Astrocyte (in vitro differentiated cells and primary cell): Measurements from ENCODE around the gene MIPOL1. TPM values are rescaled to one million over a fixed set of nuclear protein-coding genes. Genes with fewer than 3 reads are reported as not detected.

ENCODE experiments used
- DNase-seq: peaks from one replicate; pipeline ENCODE4 v3.0.0-alpha.2; 2010; ENCODE audit warnings: low read depth
- FAIRE-seq: peaks from 2 replicates; lab custom pipeline; 2011; peaks lifted over from hg19 to GRCh38; lab: Jason Lieb, UNC
- H2AFZ ChIP-seq: 2 replicates; pipeline ENCODE4 v1.6.0; 2012; ENCODE audit warnings: low read depth, low read length, inconsistent platforms
- H3K27ac ChIP-seq: 2 replicates; pipeline ENCODE4 v1.5.1; 2011; ENCODE audit warnings: low read depth, low read length, inconsistent platforms
- H3K27me3 ChIP-seq: 2 replicates; pipeline ENCODE4 v1.6.0; 2011; ENCODE audit warnings: low read length, inconsistent platforms; ENCODE audit not compliant: insufficient read depth
- H3K36me3 ChIP-seq: 2 replicates; pipeline ENCODE4 v1.5.1; 2011; ENCODE audit warnings: low read length, inconsistent platforms; ENCODE audit not compliant: insufficient read depth
- H3K4me1 ChIP-seq: 2 replicates; pipeline ENCODE4 v1.5.1; 2011; ENCODE audit warnings: low read length, inconsistent platforms; ENCODE audit not compliant: insufficient read depth
- H3K4me2 ChIP-seq: 2 replicates; pipeline ENCODE4 v1.6.0; 2012; ENCODE audit warnings: low read length, inconsistent platforms
- H3K4me3 ChIP-seq: 2 replicates; pipeline ENCODE4 v1.5.1; 2011; ENCODE audit warnings: low read depth, mild to moderate bottlenecking, low read length, inconsistent platforms; ENCODE audit not compliant: insufficient read depth
- H3K79me2 ChIP-seq: 2 replicates; pipeline ENCODE4 v1.6.0; 2012; ENCODE audit warnings: mild to moderate bottlenecking, low read length, inconsistent platforms; ENCODE audit not compliant: insufficient read depth
- H3K9ac ChIP-seq: 2 replicates; pipeline ENCODE4 v1.6.0; 2012; ENCODE audit warnings: mild to moderate bottlenecking, low read length, inconsistent platforms
- H3K9me3 ChIP-seq: 2 replicates; pipeline ENCODE4 v1.5.1; 2012; ENCODE audit warnings: low read depth, mild to moderate bottlenecking, low read length, inconsistent platforms; ENCODE audit not compliant: insufficient read depth
- H4K20me1 ChIP-seq: 2 replicates; pipeline ENCODE4 v1.6.0; 2012; ENCODE audit warnings: low read length, inconsistent platforms; ENCODE audit not compliant: insufficient read depth
- H3K27ac Mint-ChIP-seq: one replicate; pipeline ENCODE4 v1.8.0; 2021; ENCODE audit warnings: mild to moderate bottlenecking, mixed read lengths; ENCODE audit not compliant: unreplicated experiment
- H3K27me3 Mint-ChIP-seq: one replicate; pipeline ENCODE4 v1.8.0; 2021; ENCODE audit warnings: low read depth, mixed read lengths; ENCODE audit not compliant: unreplicated experiment
- H3K36me3 Mint-ChIP-seq: one replicate; pipeline ENCODE4 v1.8.0; 2021; ENCODE audit warnings: low read depth, mixed read lengths; ENCODE audit not compliant: unreplicated experiment
- H3K4me1 Mint-ChIP-seq: one replicate; pipeline ENCODE4 v1.8.0; 2021; ENCODE audit warnings: low read depth, mixed read lengths; ENCODE audit not compliant: unreplicated experiment
- H3K4me3 Mint-ChIP-seq: one replicate; pipeline ENCODE4 v1.8.0; 2021; ENCODE audit warnings: mild to moderate bottlenecking, moderate library complexity, mixed read lengths; ENCODE audit not compliant: unreplicated experiment
- H3K9me3 Mint-ChIP-seq: one replicate; pipeline ENCODE4 v1.8.0; 2021; ENCODE audit warnings: mild to moderate bottlenecking, mixed read lengths; ENCODE audit not compliant: unreplicated experiment
- EZH2 ChIP-seq: IDR thresholded peaks from 2 replicates; pipeline ENCODE4 v1.6.1; 2012; ENCODE audit warnings: mild to moderate bottlenecking, low read length, inconsistent platforms; ENCODE audit not compliant: insufficient read depth
- total RNA-seq: library from RNA; stranded (reverse); gene quantifications from 2 replicates; pipeline ENCODE4 v1.2.1, GENCODE V29; 2021
- TF ChIP-seq, protein P1 (sequence below): IDR thresholded peaks from 2 replicates; pipeline ENCODE4 v1.5.1; 2011; ENCODE audit warnings: low read depth, mild to moderate bottlenecking, inconsistent platforms, low read length, moderate library complexity; ENCODE audit not compliant: insufficient read depth

The MIPOL1 gene
- total RNA-seq, 1 donor from 2014 or later = 15.7 TPM

DNA sequence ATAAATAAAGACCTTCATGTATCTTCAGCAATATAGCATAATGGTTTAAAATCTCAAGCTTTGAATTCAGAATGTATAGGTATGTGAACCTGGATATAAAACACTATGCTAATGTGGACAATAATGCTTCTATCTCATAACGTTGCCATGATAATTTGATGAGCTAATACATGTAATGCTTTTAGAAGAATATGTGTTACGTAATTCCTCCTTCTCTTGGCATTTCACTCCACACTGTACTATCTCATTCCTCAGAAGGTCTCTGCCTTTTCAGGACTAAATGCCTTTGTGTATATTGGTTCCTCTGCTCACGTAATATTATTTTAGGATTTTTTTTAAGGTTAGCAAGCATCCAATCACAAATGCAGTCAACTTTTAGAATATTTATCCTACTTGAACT, 310.8 kb downstream of the MIPOL1 start:
- H3K9me3 Mint-ChIP-seq = no peaks in the 10 kb centered on the region
- H3K4me1 Mint-ChIP-seq = no peaks in the 10 kb centered on the region
- Histone ChIP-seq H3K79me2 (no peaks in the 10 kb centered on the region), H4K20me1 (no peaks in the 10 kb centered on the region), H3K9me3 (no peaks in the 10 kb centered on the region), H3K36me3 (no peaks in the 10 kb centered on the region), H2AFZ (no peak overlapping the region), H3K9ac (no peak overlapping the region), H3K27me3 (no peaks in the 10 kb centered on the region), H3K27ac (no peak overlapping the region), H3K4me2 (no peak overlapping the region), H3K4me1 (no peaks in the 10 kb centered on the region), H3K4me3 (no peak overlapping the region)
- no peak overlapping the region for H3K27ac Mint-ChIP-seq
- no peak overlapping the region for H3K4me3 Mint-ChIP-seq
- H3K27me3 Mint-ChIP-seq = no peaks in the 10 kb centered on the region
- no peak for DNase-seq
- H3K36me3 Mint-ChIP-seq = no peaks in the 10 kb centered on the region
- TF ChIP-seq, protein P1, sequence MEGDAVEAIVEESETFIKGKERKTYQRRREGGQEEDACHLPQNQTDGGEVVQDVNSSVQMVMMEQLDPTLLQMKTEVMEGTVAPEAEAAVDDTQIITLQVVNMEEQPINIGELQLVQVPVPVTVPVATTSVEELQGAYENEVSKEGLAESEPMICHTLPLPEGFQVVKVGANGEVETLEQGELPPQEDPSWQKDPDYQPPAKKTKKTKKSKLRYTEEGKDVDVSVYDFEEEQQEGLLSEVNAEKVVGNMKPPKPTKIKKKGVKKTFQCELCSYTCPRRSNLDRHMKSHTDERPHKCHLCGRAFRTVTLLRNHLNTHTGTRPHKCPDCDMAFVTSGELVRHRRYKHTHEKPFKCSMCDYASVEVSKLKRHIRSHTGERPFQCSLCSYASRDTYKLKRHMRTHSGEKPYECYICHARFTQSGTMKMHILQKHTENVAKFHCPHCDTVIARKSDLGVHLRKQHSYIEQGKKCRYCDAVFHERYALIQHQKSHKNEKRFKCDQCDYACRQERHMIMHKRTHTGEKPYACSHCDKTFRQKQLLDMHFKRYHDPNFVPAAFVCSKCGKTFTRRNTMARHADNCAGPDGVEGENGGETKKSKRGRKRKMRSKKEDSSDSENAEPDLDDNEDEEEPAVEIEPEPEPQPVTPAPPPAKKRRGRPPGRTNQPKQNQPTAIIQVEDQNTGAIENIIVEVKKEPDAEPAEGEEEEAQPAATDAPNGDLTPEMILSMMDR = no peak
- TF ChIP-seq EZH2 = no peak
- FAIRE-seq = no peak

DNA sequence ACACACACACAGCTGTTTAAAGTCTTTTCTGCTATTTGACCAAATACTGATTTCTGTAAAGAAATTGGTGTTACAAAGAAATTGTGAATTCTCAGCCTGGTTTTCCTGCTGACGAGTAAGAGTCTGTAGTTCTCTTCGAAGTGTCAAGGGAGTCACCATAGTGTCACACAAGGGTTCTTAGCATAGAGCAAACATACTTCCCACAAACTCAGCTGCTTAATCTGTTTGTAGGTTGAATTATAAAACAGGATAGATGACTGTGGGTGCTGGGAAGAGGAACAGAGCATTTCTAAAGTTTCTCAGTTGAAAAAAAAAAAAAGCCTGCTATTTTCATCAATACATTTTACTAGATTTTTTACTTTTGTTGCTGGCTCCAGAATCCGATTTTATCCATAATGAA, 314.4 kb downstream of the MIPOL1 start:
- H3K4me3 ChIP-seq = no peak overlapping the region
- H3K27me3 ChIP-seq = no peaks in the 10 kb centered on the region
- DNase-seq (no peak), FAIRE-seq (no peak)
- no peak overlapping the region for H3K27ac ChIP-seq
- no peaks in the 10 kb centered on the region for H4K20me1 ChIP-seq
- H2AFZ ChIP-seq = no peak overlapping the region
- H3K4me2 ChIP-seq = no peak overlapping the region
- H3K9me3 ChIP-seq = no peaks in the 10 kb centered on the region
- H3K9me3 Mint-ChIP-seq = no peaks in the 10 kb centered on the region
- H3K4me3 Mint-ChIP-seq = no peak overlapping the region
- no peaks in the 10 kb centered on the region for H3K4me1 Mint-ChIP-seq
- H3K79me2 ChIP-seq = no peaks in the 10 kb centered on the region
- no peak overlapping the region for H3K9ac ChIP-seq
- no peak overlapping the region for H3K27ac Mint-ChIP-seq
- H3K36me3 Mint-ChIP-seq = no peaks in the 10 kb centered on the region
- TF ChIP-seq, protein P1 = no peak
- TF ChIP-seq EZH2 = no peak
- H3K4me1 ChIP-seq = no peaks in the 10 kb centered on the region
- no peaks in the 10 kb centered on the region for H3K36me3 ChIP-seq
- no peaks in the 10 kb centered on the region for H3K27me3 Mint-ChIP-seq

DNA sequence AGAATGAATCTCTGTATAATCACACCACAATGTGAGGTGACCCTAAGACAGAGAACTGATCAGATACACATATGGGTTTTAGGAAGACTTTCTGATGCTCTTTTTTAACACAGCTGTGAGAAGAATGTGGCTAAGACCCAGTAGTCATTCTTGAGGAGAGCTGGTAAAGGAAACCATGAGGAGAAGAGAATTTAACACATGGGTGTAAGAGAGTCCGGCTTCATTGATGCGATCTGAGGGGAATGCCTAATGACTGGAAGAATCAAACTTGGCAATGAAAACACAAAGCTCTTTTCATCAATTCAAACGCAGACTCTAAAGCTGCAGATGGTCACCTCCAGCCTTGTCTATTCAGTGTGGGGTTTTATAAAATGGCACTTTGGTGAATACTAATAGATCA, 318.0 kb downstream of the MIPOL1 start:
- no peaks in the 10 kb centered on the region for H3K4me1 ChIP-seq
- no peak overlapping the region for H3K27ac ChIP-seq
- no peaks in the 10 kb centered on the region for H3K9me3 Mint-ChIP-seq
- no peak overlapping the region for H3K4me3 ChIP-seq
- H3K9ac ChIP-seq = no peak overlapping the region
- no peak overlapping the region for H3K4me2 ChIP-seq
- H3K27me3 ChIP-seq = no peaks in the 10 kb centered on the region
- H3K36me3 ChIP-seq = no peaks in the 10 kb centered on the region
- DNase-seq = no peak
- no peaks in the 10 kb centered on the region for H4K20me1 ChIP-seq
- no peaks in the 10 kb centered on the region for H3K79me2 ChIP-seq
- no peak for FAIRE-seq
- no peaks in the 10 kb centered on the region for H3K36me3 Mint-ChIP-seq
- H3K4me1 Mint-ChIP-seq = no peaks in the 10 kb centered on the region
- no peaks in the 10 kb centered on the region for H3K9me3 ChIP-seq
- H3K4me3 Mint-ChIP-seq = no peak overlapping the region
- H3K27ac Mint-ChIP-seq = no peak overlapping the region
- H3K27me3 Mint-ChIP-seq = no peaks in the 10 kb centered on the region
- H2AFZ ChIP-seq = no peak overlapping the region
- TF ChIP-seq, protein P1 = no peak
